ENCODE results near the gene CEP250.

DNA sequence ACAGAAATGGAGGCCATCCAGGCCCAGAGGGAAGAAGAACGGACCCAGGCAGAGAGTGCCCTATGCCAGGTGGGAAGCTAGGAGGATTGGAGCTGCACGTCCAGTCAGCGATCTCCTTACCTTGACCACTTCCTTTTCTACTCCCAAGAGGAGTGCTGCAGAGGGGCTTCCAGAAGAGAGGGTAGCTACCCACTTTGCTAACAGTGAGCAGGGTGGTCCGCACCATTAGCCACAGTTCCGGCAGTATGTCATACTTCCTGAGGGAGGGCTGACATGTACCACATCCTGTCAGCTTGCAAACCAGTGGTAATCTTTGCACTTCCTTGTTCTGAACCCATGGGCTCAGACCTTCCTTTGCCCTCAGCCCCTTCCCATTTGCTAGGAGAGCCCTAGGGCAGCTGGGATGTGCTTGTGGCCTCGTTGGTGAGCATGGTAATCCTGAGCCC, 35.4 kb downstream of the CEP250 start:
- TF ChIP-seq, protein P1, sequence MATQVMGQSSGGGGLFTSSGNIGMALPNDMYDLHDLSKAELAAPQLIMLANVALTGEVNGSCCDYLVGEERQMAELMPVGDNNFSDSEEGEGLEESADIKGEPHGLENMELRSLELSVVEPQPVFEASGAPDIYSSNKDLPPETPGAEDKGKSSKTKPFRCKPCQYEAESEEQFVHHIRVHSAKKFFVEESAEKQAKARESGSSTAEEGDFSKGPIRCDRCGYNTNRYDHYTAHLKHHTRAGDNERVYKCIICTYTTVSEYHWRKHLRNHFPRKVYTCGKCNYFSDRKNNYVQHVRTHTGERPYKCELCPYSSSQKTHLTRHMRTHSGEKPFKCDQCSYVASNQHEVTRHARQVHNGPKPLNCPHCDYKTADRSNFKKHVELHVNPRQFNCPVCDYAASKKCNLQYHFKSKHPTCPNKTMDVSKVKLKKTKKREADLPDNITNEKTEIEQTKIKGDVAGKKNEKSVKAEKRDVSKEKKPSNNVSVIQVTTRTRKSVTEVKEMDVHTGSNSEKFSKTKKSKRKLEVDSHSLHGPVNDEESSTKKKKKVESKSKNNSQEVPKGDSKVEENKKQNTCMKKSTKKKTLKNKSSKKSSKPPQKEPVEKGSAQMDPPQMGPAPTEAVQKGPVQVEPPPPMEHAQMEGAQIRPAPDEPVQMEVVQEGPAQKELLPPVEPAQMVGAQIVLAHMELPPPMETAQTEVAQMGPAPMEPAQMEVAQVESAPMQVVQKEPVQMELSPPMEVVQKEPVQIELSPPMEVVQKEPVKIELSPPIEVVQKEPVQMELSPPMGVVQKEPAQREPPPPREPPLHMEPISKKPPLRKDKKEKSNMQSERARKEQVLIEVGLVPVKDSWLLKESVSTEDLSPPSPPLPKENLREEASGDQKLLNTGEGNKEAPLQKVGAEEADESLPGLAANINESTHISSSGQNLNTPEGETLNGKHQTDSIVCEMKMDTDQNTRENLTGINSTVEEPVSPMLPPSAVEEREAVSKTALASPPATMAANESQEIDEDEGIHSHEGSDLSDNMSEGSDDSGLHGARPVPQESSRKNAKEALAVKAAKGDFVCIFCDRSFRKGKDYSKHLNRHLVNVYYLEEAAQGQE (tag by site-specific recombination; IDR thresholded peaks at IDR 0.05): no peak
- TF ChIP-seq ZBTB7A (tag by site-specific recombination; IDR thresholded peaks at IDR 0.05; ENCODE audit: low read depth) (no peak), ZBTB17 (tag by site-specific recombination; IDR thresholded peaks at IDR 0.05) (no peak), ZNF366 (tag by site-specific recombination; conservative IDR thresholded peaks at IDR 0.05) (no peak), ZBTB8A (tag by site-specific recombination; IDR thresholded peaks at IDR 0.05) (no peak), REPIN1 (tag by site-specific recombination; IDR thresholded peaks at IDR 0.05; ENCODE audit: low read depth) (no peak), ZNF184 (tag by site-specific recombination; IDR thresholded peaks at IDR 0.05) (no peak), YY2 (tag by site-specific recombination; IDR thresholded peaks at IDR 0.05) (no peak), ZNF792 (tag by site-specific recombination; IDR thresholded peaks at IDR 0.05) (no peak)
- TF ChIP-seq, protein P2, sequence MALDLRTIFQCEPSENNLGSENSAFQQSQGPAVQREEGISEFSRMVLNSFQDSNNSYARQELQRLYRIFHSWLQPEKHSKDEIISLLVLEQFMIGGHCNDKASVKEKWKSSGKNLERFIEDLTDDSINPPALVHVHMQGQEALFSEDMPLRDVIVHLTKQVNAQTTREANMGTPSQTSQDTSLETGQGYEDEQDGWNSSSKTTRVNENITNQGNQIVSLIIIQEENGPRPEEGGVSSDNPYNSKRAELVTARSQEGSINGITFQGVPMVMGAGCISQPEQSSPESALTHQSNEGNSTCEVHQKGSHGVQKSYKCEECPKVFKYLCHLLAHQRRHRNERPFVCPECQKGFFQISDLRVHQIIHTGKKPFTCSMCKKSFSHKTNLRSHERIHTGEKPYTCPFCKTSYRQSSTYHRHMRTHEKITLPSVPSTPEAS (tag by site-specific recombination; IDR thresholded peaks at IDR 0.05): no peak
- TF ChIP-seq, protein P3, sequence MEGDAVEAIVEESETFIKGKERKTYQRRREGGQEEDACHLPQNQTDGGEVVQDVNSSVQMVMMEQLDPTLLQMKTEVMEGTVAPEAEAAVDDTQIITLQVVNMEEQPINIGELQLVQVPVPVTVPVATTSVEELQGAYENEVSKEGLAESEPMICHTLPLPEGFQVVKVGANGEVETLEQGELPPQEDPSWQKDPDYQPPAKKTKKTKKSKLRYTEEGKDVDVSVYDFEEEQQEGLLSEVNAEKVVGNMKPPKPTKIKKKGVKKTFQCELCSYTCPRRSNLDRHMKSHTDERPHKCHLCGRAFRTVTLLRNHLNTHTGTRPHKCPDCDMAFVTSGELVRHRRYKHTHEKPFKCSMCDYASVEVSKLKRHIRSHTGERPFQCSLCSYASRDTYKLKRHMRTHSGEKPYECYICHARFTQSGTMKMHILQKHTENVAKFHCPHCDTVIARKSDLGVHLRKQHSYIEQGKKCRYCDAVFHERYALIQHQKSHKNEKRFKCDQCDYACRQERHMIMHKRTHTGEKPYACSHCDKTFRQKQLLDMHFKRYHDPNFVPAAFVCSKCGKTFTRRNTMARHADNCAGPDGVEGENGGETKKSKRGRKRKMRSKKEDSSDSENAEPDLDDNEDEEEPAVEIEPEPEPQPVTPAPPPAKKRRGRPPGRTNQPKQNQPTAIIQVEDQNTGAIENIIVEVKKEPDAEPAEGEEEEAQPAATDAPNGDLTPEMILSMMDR (tag by site-specific recombination; IDR thresholded peaks at IDR 0.05): no peak

Data from HEK293 (cell line).